GM13976 (cell line): Measurements from ENCODE around the gene ADORA1.

Experiments
- DNase-seq: peaks from one replicate; pipeline ENCODE4 v3.0.0; 2012; ENCODE audit warnings: low spot score
- in situ Hi-C: fragments of 300-500 bp; cut with MboI; formaldehyde crosslinking; loops from one replicate; pipeline ENCODE4 v1.12.0; 2022; ENCODE audit warnings: low sequenced_read_pairs, mixed read lengths, inconsistent platforms; ENCODE audit not compliant: unreplicated experiment
- TF ChIP-seq, protein P1 (sequence below): IDR thresholded peaks from 2 replicates; pipeline ENCODE4 v1.5.1; 2012; ENCODE audit warnings: borderline replicate concordance, mild to moderate bottlenecking; ENCODE audit not compliant: insufficient read depth; ENCODE audit errors: extremely low read depth, missing control alignments, control extremely low read depth

The ADORA1 gene

DNA sequence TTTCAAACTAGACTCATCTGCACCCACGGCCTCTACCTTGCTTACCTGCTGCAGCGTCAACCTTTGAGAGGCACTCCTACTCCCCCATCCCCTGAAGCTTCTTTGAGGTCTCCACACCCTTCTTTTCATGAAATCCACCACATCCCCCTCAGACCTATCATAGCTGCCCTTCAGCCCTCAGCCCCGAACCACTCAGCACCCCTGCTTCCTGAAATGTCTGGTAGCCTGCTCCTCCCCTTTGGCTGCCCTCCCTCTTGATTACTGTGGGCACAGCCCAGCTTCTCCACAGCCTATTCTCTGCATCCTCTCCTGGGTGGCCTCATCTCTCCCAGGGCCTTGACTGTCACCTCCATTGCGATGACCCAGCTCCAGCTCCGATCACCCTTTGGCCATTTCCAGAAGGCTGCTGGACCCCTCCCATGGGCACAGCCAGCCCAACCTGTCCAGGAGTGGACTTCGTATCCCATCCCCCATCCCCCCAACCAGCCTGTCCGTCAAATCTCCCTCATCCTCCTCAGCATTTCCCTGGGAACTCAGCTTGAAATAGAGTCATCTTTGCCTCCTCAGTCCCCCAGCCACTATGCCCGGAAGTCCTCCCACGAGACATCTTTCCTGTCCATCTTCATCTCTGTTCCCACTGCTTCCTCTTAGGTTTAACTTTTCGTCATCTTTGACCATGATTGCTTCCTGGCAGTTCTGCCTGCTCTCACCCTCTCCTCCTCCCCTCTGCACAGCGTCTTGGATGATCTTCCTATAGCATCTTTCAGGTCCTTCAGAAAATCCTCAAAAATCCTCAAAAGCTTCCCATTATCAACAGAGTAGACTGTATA lies 6.1 kb upstream of the ADORA1 start:
- no peak for DNase-seq
- in situ Hi-C loops, result no loop called here
- TF ChIP-seq, protein P1, sequence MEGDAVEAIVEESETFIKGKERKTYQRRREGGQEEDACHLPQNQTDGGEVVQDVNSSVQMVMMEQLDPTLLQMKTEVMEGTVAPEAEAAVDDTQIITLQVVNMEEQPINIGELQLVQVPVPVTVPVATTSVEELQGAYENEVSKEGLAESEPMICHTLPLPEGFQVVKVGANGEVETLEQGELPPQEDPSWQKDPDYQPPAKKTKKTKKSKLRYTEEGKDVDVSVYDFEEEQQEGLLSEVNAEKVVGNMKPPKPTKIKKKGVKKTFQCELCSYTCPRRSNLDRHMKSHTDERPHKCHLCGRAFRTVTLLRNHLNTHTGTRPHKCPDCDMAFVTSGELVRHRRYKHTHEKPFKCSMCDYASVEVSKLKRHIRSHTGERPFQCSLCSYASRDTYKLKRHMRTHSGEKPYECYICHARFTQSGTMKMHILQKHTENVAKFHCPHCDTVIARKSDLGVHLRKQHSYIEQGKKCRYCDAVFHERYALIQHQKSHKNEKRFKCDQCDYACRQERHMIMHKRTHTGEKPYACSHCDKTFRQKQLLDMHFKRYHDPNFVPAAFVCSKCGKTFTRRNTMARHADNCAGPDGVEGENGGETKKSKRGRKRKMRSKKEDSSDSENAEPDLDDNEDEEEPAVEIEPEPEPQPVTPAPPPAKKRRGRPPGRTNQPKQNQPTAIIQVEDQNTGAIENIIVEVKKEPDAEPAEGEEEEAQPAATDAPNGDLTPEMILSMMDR, result no peak

DNA sequence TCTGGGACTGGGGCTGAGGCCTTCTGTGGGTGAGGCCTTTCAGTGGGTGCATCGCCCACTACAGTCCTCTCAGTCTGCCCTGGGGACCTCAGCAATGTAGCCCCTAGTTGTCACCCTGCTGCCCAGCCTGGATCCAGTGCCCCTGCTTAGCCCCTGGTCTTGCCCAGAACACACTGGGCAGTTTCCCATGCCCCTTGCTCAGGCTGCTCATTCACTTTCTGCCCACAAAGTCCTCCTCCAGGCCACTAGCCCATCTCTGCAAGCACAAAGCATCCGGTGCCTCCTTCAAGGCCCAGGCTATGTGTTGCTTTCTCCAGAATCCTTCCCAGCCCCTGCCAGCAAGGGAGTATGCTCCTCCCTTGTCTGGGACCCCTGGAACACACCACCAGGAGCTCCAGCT lies 5.4 kb upstream of the ADORA1 start:
- DNase-seq, result no peak
- TF ChIP-seq, protein P1, result no peak
- in situ Hi-C loops, result no loop called here

DNA sequence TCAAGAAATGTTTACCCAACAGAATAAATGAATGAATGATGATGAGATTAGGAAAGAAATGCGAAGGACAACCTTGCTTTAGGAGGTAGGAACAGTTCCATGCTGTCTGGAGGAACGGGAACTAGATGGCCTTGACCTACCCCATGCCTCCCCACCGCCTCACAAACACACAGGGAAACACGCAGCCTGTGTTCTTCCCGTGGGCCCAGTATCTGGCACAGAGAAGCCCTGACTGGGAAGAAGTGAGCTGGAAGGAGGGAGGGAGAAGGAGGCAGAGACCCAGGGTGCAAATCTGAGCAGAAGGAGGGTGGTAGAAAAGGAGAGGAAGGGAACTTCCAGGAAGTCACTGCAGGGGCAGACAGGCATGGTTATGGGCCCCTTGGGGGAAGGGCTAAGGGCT lies 3.5 kb upstream of the ADORA1 start:
- in situ Hi-C loops, result no loop called here
- DNase-seq, result peak; percentile 15
- TF ChIP-seq, protein P1, result no peak

DNA sequence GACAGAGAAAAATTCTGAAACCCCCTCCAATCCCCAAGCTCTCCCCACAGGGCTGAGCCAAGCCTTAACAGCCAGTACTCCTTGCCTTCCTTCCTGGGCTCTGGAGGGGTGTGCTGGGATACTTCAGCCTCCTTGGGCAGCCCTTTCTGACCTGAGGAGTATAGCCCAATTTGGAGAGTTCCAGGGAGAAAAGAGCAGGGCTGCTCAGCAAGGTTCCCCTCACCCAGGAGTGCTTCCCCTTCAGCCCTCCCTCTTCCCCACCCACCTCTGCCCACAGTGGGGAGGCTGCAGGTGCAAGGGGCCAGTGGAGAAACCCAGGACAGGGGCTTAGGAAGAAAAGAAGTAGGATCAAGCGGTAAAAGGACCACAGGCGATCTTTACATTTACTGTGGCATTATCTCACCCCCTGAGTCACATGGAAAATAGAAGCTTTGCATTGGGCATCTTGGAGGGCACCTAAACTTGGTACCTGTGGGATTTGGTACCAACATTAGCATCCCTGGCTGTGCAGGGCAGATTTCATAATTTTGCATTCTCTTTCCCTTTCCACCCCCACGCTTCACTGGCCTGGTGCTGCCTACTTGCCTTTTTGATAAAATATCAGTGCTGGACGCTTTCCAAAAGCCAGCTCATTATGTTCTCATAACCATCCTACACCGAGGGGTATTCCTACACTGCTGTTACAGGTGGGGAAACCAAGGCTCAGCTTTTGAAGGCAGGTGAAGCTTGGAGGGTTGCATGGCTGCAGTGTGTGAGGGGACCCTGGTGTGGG lies 2.8 kb upstream of the ADORA1 start:
- in situ Hi-C loops, result no loop called here
- TF ChIP-seq, protein P1, result no peak
- peak; percentile 12 for DNase-seq

DNA sequence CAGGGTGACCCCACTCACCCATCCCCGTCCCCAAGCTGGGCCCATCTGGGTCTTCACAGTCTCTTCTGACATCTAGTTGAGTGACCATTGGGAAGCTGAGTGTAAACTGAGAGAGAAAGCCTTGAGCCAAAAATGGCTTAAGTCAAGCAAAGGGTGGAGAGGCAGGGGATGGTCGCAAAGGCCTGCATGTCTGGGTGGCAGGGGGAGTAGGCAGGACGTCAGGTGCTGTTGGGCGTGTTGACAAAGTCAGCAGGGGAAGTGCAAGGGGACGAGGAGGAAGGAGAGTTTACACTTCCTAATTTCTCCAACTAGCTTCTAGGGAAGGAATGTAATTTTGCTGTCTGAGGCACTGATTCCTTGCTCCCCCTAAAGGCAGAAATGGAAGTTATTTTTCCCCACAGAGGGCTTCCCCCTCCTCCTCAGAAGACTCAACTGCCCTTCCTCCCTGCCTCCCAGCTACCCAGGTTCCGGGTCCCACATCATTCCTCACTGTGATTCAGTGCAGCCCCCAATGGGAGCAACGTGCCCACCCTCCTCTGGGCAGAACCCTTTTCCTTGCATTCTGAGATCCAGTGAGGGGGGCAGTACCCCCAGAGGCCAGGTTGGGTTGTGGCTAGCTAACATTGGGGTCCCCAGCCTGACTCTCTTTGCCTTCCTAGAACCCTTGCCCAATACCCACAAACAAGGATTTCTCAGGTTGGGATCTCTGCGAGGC lies 1.2 kb upstream of the ADORA1 start:
- TF ChIP-seq, protein P1, result no peak
- in situ Hi-C loops, result no loop called here
- DNase-seq, result no peak
